ENCODE data around the gene NBDY. TPM values are rescaled to one million over a fixed set of nuclear protein-coding genes. Genes with fewer than 3 reads are reported as not detected.
A peak's percentile ranks its signal among the peaks of the same experiment; 100 is the strongest.

Gene NBDY
- total and polyA plus RNA-seq, 2 of the 4 experiments (the other 2 are of a cell fraction), result 3.2 to 61.5 TPM

DNA sequence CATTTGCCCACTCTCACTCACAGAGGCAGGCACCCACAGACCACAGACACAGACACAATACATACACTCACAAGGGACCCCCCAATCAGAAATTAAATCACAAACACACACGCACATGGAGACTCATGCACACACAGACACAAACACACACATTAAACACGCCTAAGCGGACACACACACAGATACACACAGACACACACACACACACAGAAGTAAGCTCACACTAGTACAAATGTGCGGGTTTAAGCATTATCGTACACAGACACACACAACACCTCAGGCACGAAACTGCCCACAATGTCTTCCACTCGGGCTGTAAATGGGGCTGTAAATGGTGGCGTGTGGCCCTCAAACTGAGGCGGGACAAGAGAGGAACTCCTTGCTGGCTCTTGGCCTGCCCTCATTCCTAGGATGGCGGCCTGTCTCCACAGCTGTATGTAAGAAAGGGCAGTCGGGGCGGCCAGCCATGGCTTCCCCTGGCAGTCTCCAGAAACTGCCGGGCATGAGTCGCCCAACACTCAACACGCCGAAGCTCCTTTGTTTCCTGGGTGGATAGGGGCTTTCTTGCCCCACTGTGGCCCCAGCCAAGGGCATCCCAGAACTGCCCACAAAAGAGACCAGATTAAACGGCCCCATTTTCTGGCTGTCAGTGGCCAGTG lies 53.9 kb downstream of the NBDY start:
- H3K27ac ChIP-seq (ENCODE audit: insufficient read depth, low read length), result no peak overlapping the region
- H3K4ac ChIP-seq (ENCODE audit: low read depth, low read length), result peak overlapping the region; percentile 43; the same call in 1 of the 2 replicates
- no peak overlapping the region for H2BK15ac ChIP-seq (ENCODE audit: low read depth, low read length)
- no peak overlapping the region for H3K14ac ChIP-seq (replicated peaks; ENCODE audit: low read depth, low read length)
- no peak overlapping the region; the same call in 1 of the 2 replicates for H3K18ac ChIP-seq (ENCODE audit: low read depth, low read length)
- BruUV-seq (replicated peaks), result no TSS peak
- intact Hi-C loops (cut with micrococcal nuclease) (no loop called here), in situ Hi-C loops (cut with MboI; ENCODE audit: low sequenced_read_pairs) (no loop called here), dilution Hi-C loops (cut with HindIII; ENCODE audit: low sequenced_read_pairs, unreplicated experiment) (no loop called here)
- no peaks in the 10 kb centered on the region for H3K4me1 ChIP-seq (ENCODE audit: control insufficient read depth, insufficient read depth, low read length)
- H2BK5ac ChIP-seq (ENCODE audit: low read depth, low read length, poor library complexity, severe bottlenecking), result no peak overlapping the region
- WGBS, 2 experiments (ENCODE audit: extremely low coverage in 2 of 2, insufficient read length in 1 of 2), result 75% methylated on average over 4 of the region's 17 CpGs; no CpG with 5 or more reads in 1 of the 2 experiments
- H3K4me3 ChIP-seq (ENCODE audit: insufficient read depth, low read depth, low read length), result no peak overlapping the region; the same call in 1 of the 2 replicates
- H2BK20ac ChIP-seq (ENCODE audit: low read depth, low read length), result no peak overlapping the region
- no peak overlapping the region; the same call in 1 of the 2 replicates for H4K5ac ChIP-seq (ENCODE audit: low read depth, low read length)
- no peaks in the 10 kb centered on the region for H3K9me3 ChIP-seq (ENCODE audit: control insufficient read depth, insufficient read depth, low read length)
- peak overlapping the region; percentile 28 for H2AFZ ChIP-seq (replicated peaks; ENCODE audit: low read length, poor library complexity)
- no peak overlapping the region; the same call in 1 of the 2 replicates for H3K4me2 ChIP-seq (ENCODE audit: low read depth, low read length)
- no peaks in the 10 kb centered on the region for H3K27me3 ChIP-seq (ENCODE audit: control insufficient read depth, insufficient read depth, low read length)
- H3K79me1 ChIP-seq (ENCODE audit: low read depth in 1 of 2, low read length in 2 of 2), result no peaks in the 10 kb centered on the region
- no peak overlapping the region for H3K56ac ChIP-seq (ENCODE audit: extremely low read depth, insufficient read depth, low read length)
- H2AK9ac ChIP-seq (replicated peaks; ENCODE audit: low read depth, low read length, poor library complexity), result no peak overlapping the region
- no peak overlapping the region for H3K9ac ChIP-seq (ENCODE audit: low read depth, low read length)
- H4K20me1 ChIP-seq (ENCODE audit: insufficient read depth, low read length), result no peaks in the 10 kb centered on the region; the same call in 1 of the 2 replicates
- no peak for DNase-seq
- no peak overlapping the region for H2AK5ac ChIP-seq (ENCODE audit: low read depth, low read length)
- no peak for ATAC-seq (ENCODE audit: low read depth)
- H4K8ac ChIP-seq (ENCODE audit: low read depth in 2 of 2, low read length in 2 of 2), result peak overlapping the region in 1 of 2 experiments; percentile 70; a peak in 1 of 4 replicates
- peaks cover 4% of the 10 kb centered on the region; the same call in 1 of the 2 replicates for H3K36me3 ChIP-seq (ENCODE audit: control insufficient read depth, insufficient read depth, low read length)
- no peak overlapping the region for H2BK120ac ChIP-seq (ENCODE audit: low read depth, low read length)
- ChIA-PET CTCF (no interaction called here), POLR2A (ENCODE audit: unreplicated experiment) (no interaction called here)
- H3K9me1 ChIP-seq (ENCODE audit: insufficient read depth, low read length), result no peaks in the 10 kb centered on the region; the same call in 1 of the 2 replicates
- H3K23ac ChIP-seq (ENCODE audit: low read depth, low read length), result no peak overlapping the region
- H4K91ac ChIP-seq (ENCODE audit: insufficient read depth, low read depth, low read length), result no peak overlapping the region
- TF ChIP-seq, protein P1, sequence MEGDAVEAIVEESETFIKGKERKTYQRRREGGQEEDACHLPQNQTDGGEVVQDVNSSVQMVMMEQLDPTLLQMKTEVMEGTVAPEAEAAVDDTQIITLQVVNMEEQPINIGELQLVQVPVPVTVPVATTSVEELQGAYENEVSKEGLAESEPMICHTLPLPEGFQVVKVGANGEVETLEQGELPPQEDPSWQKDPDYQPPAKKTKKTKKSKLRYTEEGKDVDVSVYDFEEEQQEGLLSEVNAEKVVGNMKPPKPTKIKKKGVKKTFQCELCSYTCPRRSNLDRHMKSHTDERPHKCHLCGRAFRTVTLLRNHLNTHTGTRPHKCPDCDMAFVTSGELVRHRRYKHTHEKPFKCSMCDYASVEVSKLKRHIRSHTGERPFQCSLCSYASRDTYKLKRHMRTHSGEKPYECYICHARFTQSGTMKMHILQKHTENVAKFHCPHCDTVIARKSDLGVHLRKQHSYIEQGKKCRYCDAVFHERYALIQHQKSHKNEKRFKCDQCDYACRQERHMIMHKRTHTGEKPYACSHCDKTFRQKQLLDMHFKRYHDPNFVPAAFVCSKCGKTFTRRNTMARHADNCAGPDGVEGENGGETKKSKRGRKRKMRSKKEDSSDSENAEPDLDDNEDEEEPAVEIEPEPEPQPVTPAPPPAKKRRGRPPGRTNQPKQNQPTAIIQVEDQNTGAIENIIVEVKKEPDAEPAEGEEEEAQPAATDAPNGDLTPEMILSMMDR (conservative IDR thresholded peaks at IDR 0.05; ENCODE audit: low read depth, low read length), result no peak
- TF ChIP-seq MAFK (IDR thresholded peaks at IDR 0.05; ENCODE audit: low read depth, low read length) (no peak), RFX5 (IDR thresholded peaks at IDR 0.05; ENCODE audit: low read depth, low read length) (no peak), MAZ (IDR thresholded peaks at IDR 0.05; ENCODE audit: borderline replicate concordance, low read depth, low read length) (no peak), POLR2A (IDR thresholded peaks at IDR 0.05; ENCODE audit: low read depth, low read length) (no peak), RCOR1 (IDR thresholded peaks at IDR 0.05; ENCODE audit: insufficient replicate concordance, low read length) (no peak), NFE2L2 (IDR thresholded peaks at IDR 0.05; ENCODE audit: low read depth, low read length) (no peak), CEBPB (IDR thresholded peaks at IDR 0.05; ENCODE audit: low read depth, low read length) (no peak), RAD21 (IDR thresholded peaks at IDR 0.05; ENCODE audit: low read length) (no peak), SMC3 (IDR thresholded peaks at IDR 0.05; ENCODE audit: low read depth, low read length) (no peak), CHD1 (IDR thresholded peaks at IDR 0.05; ENCODE audit: low read depth, low read length) (no peak), FOS (IDR thresholded peaks at IDR 0.05; ENCODE audit: low read depth, low read length) (no peak), USF2 (IDR thresholded peaks at IDR 0.05; ENCODE audit: low read depth, low read length) (no peak), BHLHE40 (IDR thresholded peaks at IDR 0.05; ENCODE audit: low read depth, low read length) (no peak)
- TF ChIP-seq, protein P2, sequence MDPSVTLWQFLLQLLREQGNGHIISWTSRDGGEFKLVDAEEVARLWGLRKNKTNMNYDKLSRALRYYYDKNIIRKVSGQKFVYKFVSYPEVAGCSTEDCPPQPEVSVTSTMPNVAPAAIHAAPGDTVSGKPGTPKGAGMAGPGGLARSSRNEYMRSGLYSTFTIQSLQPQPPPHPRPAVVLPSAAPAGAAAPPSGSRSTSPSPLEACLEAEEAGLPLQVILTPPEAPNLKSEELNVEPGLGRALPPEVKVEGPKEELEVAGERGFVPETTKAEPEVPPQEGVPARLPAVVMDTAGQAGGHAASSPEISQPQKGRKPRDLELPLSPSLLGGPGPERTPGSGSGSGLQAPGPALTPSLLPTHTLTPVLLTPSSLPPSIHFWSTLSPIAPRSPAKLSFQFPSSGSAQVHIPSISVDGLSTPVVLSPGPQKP (IDR thresholded peaks at IDR 0.05; ENCODE audit: borderline replicate concordance, low read depth, low read length), result no peak

Measured in IMR-90 (cell line).